GM10266 (cell line): ENCODE measurements around the gene TMIGD3.
"Not testable (repeated sequence)": the region's sequence is repeated elsewhere in the genome, so short reads cannot be mapped to it uniquely, and the experiment has no call there.

ENCODE experiments used
- DNase-seq: peaks from one replicate; pipeline ENCODE4 v3.0.0; 2012; ENCODE audit errors: extremely low spot score
- CTCF ChIP-seq: IDR thresholded peaks from 2 replicates; pipeline ENCODE4 v1.5.1; 2012; ENCODE audit warnings: mild to moderate bottlenecking, low read depth; ENCODE audit not compliant: control insufficient read depth, insufficient read depth; ENCODE audit errors: missing control alignments

Gene TMIGD3

GRCh38 chr1:111503585-111504060 is at the start of gene TMIGD3, which contains the start of gene ADORA3:
Gene TMIGD3 (minus strand): TSS chr1:111503633. CDS start chr1:111503354, 279 bp downstream.
Gene ADORA3 (minus strand): TSS chr1:111503633. CDS start chr1:111503354, 279 bp downstream.
- no peak for TF ChIP-seq CTCF
- DNase-seq, result no peak

GRCh38 chr1:111553196-111553595 is 49.8 kb upstream of the TMIGD3 start:
- DNase-seq, result no peak
- TF ChIP-seq CTCF, result no peak

- TF ChIP-seq CTCF, result no peak
- DNase-seq, result no peak
Observed at GRCh38 chr1:111552587-111552986, 49.2 kb upstream of the TMIGD3 start.

- DNase-seq, result no peak
- TF ChIP-seq CTCF, result no peak
Observed at GRCh38 chr1:111551623-111552411, 48.4 kb upstream of the TMIGD3 start.

- DNase-seq, result not testable (repeated sequence)
Observed at GRCh38 chr1:111547786-111548185, 44.4 kb upstream of the TMIGD3 start.

- TF ChIP-seq CTCF, result no peak
- no peak for DNase-seq
Observed at GRCh38 chr1:111542187-111542586, 38.8 kb upstream of the TMIGD3 start.

GRCh38 chr1:111541721-111542120 is 38.3 kb upstream of the TMIGD3 start:
- no peak for DNase-seq

More at GRCh38 chr1:111541721-111542120, 38.3 kb upstream of the TMIGD3 start:
- no peak for TF ChIP-seq CTCF
